Stimulated activated CD8-positive, alpha-beta memory T cell treated with anti-CD3 and anti-CD28 coated beads, Interleukin-7, amount 100 ng/mL, for 24 hours (primary cell): Measurements from ENCODE around the gene LAMTOR4.

ENCODE experiments used
- DNase-seq: peaks from one replicate; pipeline ENCODE4 v3.0.0-alpha.2; 2020; ENCODE audit warnings: low read depth

The LAMTOR4 gene

GRCh38 chr7:100148559-100149328, at the start of gene LAMTOR4:
TSS of gene LAMTOR4 (plus strand) at chr7:100148918. CDS start at chr7:100148973, 55 bp downstream.
- peak; percentile 94 for DNase-seq

- no peak for DNase-seq
Observed at GRCh38 chr7:100099452-100099851, 49.3 kb upstream of the LAMTOR4 start.

DNA sequence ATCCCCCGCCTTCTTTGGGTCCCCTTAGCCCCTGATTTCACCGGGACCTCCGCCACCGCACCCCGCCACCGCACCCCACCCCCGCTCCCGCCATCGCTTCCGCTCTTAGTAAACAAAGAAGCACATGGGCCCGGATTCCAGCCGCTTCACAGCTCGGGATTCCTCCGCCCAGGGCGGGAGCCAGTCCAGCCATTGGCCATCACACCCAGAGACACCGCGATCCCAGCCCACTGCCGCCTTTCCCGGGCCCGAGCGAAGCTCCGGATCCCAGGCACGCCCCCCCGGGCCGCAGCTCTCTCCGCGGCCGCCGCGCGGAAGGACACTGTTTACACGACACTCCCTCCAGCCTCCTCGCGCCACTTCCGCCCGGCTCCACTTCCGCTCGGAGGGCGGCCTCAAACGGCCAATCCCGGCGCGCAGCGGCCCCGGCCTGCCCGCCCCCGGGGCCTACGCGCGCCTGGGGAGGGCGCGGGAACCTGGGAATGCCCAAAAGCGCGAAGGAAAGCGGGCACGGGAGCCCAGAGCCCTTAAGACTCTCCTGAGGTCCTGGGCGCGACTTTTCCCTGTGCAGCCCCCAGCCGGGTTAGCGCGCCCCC, 48.2 kb upstream of the LAMTOR4 start:
- DNase-seq = peak; percentile 64

- peak; percentile 94 for DNase-seq
Observed at GRCh38 chr7:100101016-100101862, 47.5 kb upstream of the LAMTOR4 start, which contains the start of the genes AP4M1 and MCM7. TSS of gene AP4M1 (plus strand) at chr7:100101643. CDS start at chr7:100101715, 72 bp downstream. TSS of gene MCM7 (minus strand) at chr7:100101397. CDS start at chr7:100101294, 103 bp downstream.

- DNase-seq = no peak
Observed at GRCh38 chr7:100102950-100103840, 45.5 kb upstream of the LAMTOR4 start.

DNA sequence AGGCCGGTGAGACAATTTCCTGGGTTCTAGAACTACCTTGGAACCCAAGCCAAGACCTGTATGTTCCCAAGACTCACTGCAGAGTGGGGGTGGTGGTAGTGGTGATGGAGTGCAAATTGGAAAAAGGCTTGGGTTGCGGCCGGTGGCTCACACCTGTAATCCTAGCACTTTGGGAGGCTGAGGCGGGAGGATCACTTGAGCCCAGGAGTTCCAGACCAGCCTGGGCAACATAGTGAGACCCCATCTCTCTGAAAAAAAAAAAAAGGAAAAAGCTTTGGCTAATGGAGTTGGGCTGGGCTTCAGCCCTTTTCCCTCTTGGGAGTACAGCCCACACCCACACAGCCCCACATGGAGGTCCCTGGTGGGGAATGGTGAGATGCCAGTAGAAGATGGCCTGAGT, 43.2 kb upstream of the LAMTOR4 start:
- DNase-seq = no peak

DNA sequence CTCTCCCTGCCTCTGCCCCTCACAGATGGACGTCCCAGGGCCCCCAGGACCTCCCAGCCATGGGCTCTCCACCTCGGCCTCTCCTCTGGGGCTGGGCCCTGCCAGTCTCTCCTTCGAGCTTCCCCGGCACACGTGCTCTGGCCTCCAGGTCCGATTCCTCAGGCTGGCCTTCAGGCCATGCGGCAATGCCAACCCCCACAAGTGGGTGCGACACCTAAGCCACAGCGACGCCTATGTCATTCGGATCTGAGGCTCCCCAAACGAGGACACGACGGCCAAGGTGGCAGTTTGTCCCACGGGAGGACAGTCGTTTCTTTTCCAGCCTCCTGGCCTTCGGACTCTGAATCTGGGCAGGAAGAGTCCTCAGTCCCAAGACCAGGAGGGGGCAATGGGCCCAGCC, 42.1 kb upstream of the LAMTOR4 start:
- no peak for DNase-seq

GRCh38 chr7:100107125-100107737, 41.5 kb upstream of the LAMTOR4 start:
- no peak for DNase-seq

DNA sequence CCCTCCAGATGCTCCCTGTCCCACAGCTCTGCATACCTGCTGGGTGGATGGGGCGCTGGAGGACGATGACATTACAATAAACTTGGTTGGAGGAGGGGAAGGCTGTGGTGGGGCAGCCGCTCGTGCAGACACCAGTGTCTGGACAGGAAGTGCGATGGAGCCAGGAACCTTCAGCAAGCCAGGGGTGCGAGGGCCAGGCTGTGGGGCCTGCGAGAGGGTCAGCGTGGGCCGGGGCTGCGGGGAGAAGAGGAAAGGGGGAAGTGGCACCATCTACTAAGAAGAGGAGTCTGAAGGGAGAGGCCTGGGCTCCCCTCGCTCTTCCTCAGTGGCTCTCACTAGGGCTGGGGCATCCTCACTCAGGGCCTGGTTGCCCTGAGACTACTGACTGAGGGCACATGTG, 40.8 kb upstream of the LAMTOR4 start:
- DNase-seq = no peak

- no peak for DNase-seq
Observed at GRCh38 chr7:100109521-100110163, 39.1 kb upstream of the LAMTOR4 start.

GRCh38 chr7:100111156-100111555, 37.6 kb upstream of the LAMTOR4 start:
- DNase-seq = no peak

- no peak for DNase-seq
Observed at GRCh38 chr7:100111914-100112313, 36.8 kb upstream of the LAMTOR4 start.

DNA sequence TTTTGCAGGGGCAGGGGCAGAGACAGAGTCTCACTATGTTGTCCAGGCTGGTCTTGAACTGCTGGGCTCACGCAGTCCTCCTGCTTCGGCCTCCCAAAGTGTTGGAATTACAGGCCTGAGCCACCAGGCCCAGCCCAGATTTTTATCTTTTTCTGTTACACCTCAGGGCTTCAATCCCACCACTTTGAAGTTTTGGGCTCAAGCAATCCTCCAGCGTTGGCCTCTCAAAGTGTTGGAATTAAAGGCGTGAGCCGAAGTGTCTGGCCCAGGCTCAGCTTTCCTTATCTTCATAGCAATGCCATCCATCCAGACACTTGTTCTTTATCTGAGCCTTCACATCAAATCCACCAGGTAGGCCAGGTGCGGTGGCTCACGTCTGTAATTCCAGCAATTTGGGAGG, 33.7 kb upstream of the LAMTOR4 start:
- no peak for DNase-seq

GRCh38 chr7:100118388-100119071, 30.2 kb upstream of the LAMTOR4 start:
- DNase-seq = no peak

DNA sequence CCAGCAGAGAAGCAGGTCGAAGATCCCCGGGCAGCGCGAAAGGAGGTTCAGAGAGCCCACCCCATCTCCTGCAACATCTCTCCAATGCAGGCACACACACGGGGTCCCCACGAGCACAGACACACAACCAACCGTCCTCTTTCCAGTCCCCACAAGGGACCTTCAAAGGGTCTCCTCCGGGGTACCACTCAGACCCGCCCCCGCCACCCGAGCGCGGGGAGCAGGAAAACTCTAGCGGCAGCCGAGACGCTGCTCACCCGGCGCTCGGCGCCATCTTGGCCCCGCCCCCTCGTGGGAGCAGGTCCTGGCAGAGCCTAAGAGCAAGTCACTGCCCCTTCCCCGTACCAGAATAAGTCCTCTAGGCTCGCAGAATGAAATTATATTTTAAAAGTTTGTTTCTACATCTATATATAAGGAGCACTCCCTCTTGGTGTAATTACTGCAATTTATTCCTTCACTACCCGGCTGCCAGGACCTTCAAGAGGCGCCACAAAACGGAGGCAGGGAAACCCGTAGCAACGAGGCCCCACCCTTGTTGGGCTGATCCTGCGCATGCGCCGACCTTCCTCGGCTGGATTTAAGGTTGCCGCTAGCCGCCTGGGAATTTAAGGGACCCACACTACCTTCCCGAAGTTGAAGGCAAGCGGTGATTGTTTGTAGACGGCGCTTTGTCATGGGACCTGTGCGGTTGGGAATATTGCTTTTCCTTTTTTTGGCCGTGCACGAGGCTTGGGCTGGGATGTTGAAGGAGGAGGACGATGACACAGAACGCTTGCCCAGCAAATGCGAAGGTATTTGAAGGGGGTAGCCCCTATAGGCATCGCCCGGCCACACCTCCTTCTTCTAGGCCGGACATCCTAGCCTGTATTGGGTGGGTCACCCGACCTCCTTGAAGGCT, 29.4 kb upstream of the LAMTOR4 start, which contains the start of the genes CNPY4 and TAF6:
Gene CNPY4, plus strand, starts transcription at position 563 of the 898 bp plus-strand sequence. Its CDS starts 111 bp downstream, at position 674.
Gene TAF6, minus strand, starts transcription at position 287 of the 898 bp plus-strand sequence. CDS start 5,149 bp downstream, outside the sequence.
- peak; percentile 93 for DNase-seq

- DNase-seq = peak; percentile 41
Observed at GRCh38 chr7:100119970-100120732, 28.6 kb upstream of the LAMTOR4 start.

- DNase-seq = no peak
Observed at GRCh38 chr7:100120733-100121036, 28.0 kb upstream of the LAMTOR4 start.

DNA sequence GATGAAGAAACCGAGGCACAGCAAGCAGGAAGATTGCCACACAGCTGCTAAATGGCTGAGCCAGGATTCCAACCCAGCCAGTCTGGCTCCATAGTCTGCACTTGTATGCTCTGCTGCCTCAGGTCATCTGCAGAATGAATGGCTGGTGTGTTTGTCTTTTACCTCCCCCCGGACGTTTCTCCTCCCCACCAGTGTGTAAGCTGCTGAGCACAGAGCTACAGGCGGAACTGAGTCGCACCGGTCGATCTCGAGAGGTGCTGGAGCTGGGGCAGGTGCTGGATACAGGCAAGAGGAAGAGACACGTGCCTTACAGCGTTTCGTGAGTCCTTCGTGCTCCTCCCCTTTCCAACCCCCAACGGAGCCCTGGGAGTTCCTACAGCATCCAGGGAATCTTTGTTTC, 26.7 kb upstream of the LAMTOR4 start:
- DNase-seq = no peak
